ENCODE data around the gene ELAVL2. TPM values are rescaled to one million over a fixed set of nuclear protein-coding genes. Genes with fewer than 3 reads are reported as not detected.

ELAVL2 gene
- total RNA-seq, 1 donor from 2014 or later, result 0.51 TPM

DNA sequence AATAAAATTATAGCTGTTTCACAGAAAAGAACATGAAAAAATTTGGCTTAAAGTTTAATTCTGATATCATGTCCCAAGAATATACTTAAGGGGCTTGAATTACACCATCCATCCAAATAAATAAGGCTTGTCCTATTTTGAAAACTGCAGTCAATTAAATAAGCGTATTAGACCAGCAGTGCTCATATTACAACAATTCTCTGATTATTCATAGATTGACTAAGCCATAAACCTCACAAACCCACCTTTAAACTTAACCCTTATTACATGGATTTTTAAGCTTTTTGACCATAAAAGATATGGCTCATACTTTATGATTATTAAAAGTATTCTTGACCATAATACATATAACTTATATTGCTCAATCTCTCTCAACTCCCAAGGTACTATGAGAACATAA lies 127.9 kb downstream of the ELAVL2 start:
- Mint-ChIP-seq H3K36me3 (ENCODE audit: unreplicated experiment) (no peaks in the 10 kb centered on the region), H3K9me3 (ENCODE audit: unreplicated experiment) (peaks cover 3% of the 10 kb centered on the region), H3K4me1 (ENCODE audit: unreplicated experiment) (no peaks in the 10 kb centered on the region), H3K27me3 (ENCODE audit: unreplicated experiment) (peaks cover 2% of the 10 kb centered on the region), H3K4me3 (ENCODE audit: unreplicated experiment) (no peak overlapping the region), H3K27ac (ENCODE audit: unreplicated experiment) (no peak overlapping the region)
- TF ChIP-seq, protein P1, sequence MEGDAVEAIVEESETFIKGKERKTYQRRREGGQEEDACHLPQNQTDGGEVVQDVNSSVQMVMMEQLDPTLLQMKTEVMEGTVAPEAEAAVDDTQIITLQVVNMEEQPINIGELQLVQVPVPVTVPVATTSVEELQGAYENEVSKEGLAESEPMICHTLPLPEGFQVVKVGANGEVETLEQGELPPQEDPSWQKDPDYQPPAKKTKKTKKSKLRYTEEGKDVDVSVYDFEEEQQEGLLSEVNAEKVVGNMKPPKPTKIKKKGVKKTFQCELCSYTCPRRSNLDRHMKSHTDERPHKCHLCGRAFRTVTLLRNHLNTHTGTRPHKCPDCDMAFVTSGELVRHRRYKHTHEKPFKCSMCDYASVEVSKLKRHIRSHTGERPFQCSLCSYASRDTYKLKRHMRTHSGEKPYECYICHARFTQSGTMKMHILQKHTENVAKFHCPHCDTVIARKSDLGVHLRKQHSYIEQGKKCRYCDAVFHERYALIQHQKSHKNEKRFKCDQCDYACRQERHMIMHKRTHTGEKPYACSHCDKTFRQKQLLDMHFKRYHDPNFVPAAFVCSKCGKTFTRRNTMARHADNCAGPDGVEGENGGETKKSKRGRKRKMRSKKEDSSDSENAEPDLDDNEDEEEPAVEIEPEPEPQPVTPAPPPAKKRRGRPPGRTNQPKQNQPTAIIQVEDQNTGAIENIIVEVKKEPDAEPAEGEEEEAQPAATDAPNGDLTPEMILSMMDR (IDR thresholded peaks at IDR 0.05), result no peak
- DNase-seq (ENCODE audit: extremely low spot score, unreplicated experiment), result no peak

DNA sequence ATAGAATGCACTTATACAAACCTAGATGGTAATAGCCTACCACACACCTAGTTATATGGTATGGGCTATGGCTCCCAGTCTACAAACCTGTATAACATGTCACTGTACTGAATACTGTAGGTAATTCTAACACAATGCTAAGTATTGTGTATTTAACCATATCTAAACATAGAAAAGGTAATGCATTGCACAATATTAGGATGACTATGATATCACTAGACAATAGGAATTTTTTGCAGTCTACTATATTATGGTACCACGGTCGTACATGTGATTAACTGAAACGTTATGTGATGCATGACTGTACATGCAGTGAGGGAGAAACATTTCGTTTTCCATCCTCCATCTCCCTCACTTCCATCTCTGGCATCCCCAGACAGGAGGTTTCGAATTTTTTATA lies 130.5 kb downstream of the ELAVL2 start:
- no peak overlapping the region for H3K27ac Mint-ChIP-seq (ENCODE audit: unreplicated experiment)
- no peaks in the 10 kb centered on the region for H3K4me1 Mint-ChIP-seq (ENCODE audit: unreplicated experiment)
- H3K4me3 Mint-ChIP-seq (ENCODE audit: unreplicated experiment), result no peak overlapping the region
- peaks cover 3% of the 10 kb centered on the region for H3K9me3 Mint-ChIP-seq (ENCODE audit: unreplicated experiment)
- TF ChIP-seq, protein P1 (IDR thresholded peaks at IDR 0.05), result no peak
- H3K27me3 Mint-ChIP-seq (ENCODE audit: unreplicated experiment), result peaks cover 2% of the 10 kb centered on the region
- H3K36me3 Mint-ChIP-seq (ENCODE audit: unreplicated experiment), result no peaks in the 10 kb centered on the region
- no peak for DNase-seq (ENCODE audit: extremely low spot score, unreplicated experiment)

DNA sequence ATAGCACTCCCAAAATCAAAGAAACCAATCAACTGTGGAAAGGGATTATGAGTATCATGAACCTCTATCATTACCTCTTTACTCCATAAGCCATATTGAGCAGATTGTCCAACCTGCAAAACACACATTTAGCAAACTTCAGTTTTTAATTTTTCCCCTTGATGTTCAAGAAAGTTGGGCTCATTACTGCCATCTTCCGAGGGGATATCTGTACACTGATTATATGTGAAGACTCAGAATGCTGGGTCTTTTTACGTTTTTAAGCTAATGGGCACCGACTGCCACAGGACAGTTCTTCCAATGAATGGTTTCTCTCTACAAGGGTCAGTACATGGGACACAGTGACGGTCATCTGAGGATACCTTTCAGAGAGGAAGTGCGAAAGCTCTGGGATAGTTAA lies 132.7 kb downstream of the ELAVL2 start:
- TF ChIP-seq, protein P1 (IDR thresholded peaks at IDR 0.05), result no peak
- H3K9me3 Mint-ChIP-seq (ENCODE audit: unreplicated experiment), result peaks cover 3% of the 10 kb centered on the region
- no peaks in the 10 kb centered on the region for H3K4me1 Mint-ChIP-seq (ENCODE audit: unreplicated experiment)
- H3K27me3 Mint-ChIP-seq (ENCODE audit: unreplicated experiment), result peaks cover under 1% of the 10 kb centered on the region
- DNase-seq (ENCODE audit: extremely low spot score, unreplicated experiment), result no peak
- H3K36me3 Mint-ChIP-seq (ENCODE audit: unreplicated experiment), result no peaks in the 10 kb centered on the region
- no peak overlapping the region for H3K4me3 Mint-ChIP-seq (ENCODE audit: unreplicated experiment)
- no peak overlapping the region for H3K27ac Mint-ChIP-seq (ENCODE audit: unreplicated experiment)

DNA sequence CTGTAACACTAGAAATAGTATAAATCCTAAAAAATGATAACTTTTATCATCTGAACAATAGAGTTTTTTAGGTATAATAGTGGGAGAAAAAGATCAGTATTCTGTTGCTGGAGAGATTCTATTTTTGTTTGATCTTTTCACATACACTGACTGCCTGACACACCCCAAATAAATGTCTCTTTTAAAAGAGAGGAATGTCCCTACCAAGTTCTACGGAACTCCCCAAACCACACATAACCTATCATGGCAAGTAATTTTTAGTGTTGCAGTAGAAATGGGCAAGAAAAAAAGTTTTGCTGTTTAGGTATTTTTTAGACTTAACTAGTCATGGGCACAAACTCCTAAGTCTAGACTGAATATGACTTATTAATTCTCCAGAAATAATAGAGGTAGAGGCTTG lies 139.1 kb downstream of the ELAVL2 start:
- H3K36me3 Mint-ChIP-seq (ENCODE audit: unreplicated experiment), result no peaks in the 10 kb centered on the region
- TF ChIP-seq, protein P1 (IDR thresholded peaks at IDR 0.05), result no peak
- no peak overlapping the region for H3K4me3 Mint-ChIP-seq (ENCODE audit: unreplicated experiment)
- H3K4me1 Mint-ChIP-seq (ENCODE audit: unreplicated experiment), result peaks cover 12% of the 10 kb centered on the region
- H3K27me3 Mint-ChIP-seq (ENCODE audit: unreplicated experiment), result no peaks in the 10 kb centered on the region
- no peaks in the 10 kb centered on the region for H3K9me3 Mint-ChIP-seq (ENCODE audit: unreplicated experiment)
- DNase-seq (ENCODE audit: extremely low spot score, unreplicated experiment), result no peak
- H3K27ac Mint-ChIP-seq (ENCODE audit: unreplicated experiment), result no peak overlapping the region

DNA sequence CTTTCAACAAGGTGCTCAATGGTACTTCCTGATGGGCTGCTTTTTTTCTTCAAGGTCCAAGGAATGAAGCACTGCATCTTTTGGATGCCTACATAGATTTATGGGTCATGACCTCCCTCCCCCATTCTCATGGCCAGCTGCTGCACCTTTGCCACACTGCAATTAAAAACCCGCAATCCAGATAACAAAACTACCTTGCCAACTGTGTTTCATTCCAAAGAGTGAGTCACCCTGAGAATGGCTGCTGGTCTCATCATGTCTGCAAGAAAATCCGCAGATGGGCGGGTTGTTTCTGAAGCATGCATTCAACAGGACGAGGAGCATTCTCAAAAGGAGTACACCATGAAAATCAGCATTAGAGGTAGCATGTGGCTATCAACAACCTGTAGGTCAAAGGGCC lies 139.8 kb downstream of the ELAVL2 start:
- no peak overlapping the region for H3K4me3 Mint-ChIP-seq (ENCODE audit: unreplicated experiment)

More for the DNA sequence above, 139.8 kb downstream of the ELAVL2 start:
- no peak for DNase-seq (ENCODE audit: extremely low spot score, unreplicated experiment)
- no peaks in the 10 kb centered on the region for H3K9me3 Mint-ChIP-seq (ENCODE audit: unreplicated experiment)
- H3K36me3 Mint-ChIP-seq (ENCODE audit: unreplicated experiment), result no peaks in the 10 kb centered on the region
- TF ChIP-seq, protein P1 (IDR thresholded peaks at IDR 0.05), result no peak
- no peak overlapping the region for H3K27ac Mint-ChIP-seq (ENCODE audit: unreplicated experiment)
- no peaks in the 10 kb centered on the region for H3K27me3 Mint-ChIP-seq (ENCODE audit: unreplicated experiment)
- peaks cover 12% of the 10 kb centered on the region for H3K4me1 Mint-ChIP-seq (ENCODE audit: unreplicated experiment)

Measured in osteocyte (in vitro differentiated cells).